CD4-positive, alpha-beta T cell treated with Interleukin-17A for 4 hours (primary cell): ENCODE measurements around the gene MTG2.

Experiments
- DNase-seq: peaks from one replicate; pipeline ENCODE4 v3.0.0-alpha.2; 2020; ENCODE audit warnings: mixed read lengths

Gene MTG2

DNA sequence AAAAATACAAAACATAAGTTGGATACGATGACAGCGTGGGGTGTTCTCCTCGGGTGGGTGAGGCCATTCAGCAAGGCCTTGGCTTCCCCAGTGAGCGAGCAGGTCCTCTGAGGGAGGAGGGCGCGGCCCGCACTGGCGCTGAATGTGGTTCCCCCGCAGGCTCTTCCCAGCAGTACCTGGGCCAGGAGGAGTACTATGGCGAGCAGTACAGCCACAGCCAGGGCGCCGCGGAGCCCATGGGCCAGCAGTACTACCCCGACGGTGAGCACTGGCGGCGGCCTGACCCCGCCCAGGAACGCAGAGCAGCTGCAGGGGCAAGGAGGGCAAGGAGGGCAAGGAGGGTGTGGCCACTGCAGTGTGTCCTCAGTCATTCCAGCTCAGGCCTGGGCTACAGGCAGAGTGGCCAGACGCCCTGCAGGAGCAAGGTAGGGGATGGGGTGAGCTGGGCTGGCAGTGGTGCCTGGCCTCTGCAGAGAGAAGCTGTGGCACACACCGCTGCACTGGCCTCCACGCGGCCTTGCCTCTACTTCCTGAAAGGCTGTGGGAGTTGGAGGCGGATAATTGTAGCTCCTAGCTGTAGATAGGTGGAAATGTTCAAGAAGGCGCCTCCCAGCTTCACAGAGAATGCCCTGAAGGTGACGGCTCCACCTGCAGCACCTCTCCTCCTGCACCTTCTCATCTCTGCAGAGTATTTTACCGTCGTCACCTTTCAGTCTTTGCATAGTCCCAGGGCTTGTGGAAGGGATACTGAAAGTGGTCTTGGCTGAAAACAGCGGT is 18.7 kb upstream of the MTG2 start:
- no peak for DNase-seq

DNA sequence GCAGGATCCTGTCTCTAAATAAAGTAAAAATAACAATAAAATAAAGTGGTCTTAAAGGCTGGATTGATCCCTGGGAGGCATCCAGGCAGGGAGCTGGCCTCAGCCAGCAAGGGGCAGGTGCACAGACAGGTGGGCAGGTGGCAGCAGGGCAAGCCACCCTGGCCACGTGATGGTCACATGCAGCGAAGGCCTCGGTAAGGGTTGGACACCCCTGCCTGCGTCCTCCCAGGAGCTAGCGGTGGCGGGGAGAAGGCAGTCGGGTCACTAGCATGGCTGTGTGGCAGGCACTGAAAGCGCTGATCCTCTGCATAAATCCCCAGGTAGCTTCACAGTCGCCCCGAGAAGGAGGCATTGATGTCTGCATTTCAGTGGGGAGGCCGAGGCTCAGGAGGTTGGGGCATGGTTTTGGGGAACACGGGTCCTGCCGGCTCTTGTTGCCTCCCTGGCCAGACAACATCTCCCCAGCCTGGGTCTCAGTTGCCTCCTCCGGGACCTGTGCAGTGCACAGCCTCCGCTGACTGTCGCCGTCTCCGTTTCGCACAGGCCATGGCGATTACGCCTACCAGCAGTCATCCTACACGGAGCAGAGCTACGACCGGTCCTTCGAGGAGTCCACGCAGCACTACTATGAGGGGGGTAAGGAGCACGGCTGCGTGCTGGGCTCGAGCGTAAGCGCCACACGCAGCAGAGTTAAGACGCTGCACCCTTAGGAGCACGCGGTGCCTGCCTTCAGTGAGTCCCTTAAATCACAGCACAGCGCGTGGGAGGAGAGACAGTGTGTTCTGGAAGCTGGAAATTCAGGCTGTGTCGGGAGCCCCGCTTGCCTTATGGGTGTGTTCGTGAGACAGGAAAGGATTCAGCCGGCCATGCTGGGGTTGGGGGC is 17.7 kb upstream of the MTG2 start:
- no peak for DNase-seq

DNA sequence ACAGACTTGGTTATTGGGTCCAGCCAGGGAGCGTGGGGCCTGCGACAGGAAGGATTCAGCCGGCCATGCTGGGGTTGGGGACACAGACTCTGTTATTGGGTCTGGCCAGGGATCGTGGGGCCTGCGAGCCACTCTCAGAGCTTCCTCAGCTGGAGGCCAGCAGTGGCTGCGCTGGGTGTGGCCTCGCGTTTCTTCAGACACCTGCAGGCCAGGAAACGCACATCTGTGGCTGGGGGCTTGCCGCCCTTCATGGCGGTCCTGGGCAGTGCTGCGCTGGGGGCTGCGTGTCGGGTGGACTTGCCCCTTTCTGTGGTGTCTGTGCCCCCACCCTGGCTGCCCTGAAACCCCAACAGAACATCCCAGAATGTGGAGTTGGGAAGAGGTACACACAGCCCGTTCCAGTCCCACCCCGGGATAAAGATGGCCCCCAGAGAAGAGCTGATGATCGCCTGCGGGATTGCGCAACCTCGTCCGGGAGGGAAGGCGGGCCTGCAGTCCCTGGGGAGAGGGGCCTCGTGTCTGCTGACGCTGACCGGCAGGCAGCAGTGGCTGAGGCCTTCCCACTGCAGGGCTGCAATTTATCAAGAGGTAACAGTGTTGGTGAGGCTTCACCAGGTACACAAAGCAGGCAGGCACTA is 16.9 kb upstream of the MTG2 start:
- DNase-seq: no peak

DNA sequence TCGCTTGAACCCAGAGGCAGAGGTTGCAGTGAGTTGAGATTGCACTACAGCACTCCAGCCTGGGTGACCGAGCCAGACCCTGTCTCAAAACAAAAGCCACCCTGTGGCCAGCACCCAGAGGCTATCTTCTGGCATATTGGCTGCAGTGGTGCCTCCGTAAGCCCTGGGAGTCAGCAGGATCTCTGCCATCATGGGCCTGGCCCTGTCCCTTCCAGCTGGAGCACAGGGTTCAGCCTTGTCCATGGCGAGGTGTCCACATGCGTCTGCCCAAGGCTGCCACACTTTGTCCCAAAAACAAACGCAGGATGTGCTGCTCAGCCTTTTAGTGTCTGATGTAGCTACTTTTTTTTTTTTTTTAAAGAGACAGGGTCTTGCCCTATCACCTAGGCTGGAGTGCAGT is 15.4 kb upstream of the MTG2 start:
- DNase-seq: no peak

DNA sequence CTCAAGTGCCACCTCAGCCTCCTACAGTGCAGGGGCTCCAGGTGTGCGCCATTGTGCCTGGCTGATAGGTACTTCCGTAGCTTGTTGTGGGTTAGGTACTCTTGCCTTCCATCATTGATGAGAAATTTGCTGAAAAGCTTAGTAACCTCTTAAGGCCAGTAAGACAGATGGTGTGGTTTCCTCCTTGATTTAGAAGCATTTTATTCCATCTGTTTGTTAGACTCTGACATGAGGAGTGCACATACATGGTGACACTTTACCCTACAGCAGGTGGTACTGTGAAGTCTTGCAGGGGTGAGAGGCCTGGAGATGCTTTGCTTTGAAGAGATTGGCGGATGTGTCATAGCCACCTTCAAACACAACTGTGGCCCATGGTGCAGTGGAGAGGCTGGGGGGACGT is 14.8 kb upstream of the MTG2 start:
- no peak for DNase-seq

DNA sequence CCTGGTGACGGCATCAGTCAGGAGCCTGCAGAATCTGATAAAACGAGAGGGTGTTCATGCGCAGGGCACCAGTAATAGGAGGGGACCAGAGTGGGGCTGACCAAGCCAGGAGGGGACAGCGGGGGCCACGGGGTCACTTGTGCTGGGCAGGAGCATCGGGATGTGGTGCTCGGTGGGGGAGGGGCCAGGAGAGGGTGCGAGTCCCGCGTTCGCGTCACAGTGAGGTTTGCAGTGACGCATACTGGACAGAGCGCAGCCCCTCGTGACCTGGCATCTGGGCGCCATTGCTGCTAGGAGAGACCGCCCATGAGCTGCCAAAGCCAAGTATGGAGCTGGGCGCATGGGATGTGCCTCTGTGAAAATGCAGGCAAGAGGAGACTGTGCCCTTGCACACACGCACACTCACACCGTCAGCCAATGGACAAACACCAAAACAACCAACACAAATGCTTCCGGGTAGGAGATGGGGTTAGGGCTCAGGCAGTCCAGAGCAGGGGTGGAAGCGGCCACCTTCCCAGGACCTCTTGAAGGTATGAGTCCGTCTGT is 13.9 kb upstream of the MTG2 start:
- DNase-seq: no peak

DNA sequence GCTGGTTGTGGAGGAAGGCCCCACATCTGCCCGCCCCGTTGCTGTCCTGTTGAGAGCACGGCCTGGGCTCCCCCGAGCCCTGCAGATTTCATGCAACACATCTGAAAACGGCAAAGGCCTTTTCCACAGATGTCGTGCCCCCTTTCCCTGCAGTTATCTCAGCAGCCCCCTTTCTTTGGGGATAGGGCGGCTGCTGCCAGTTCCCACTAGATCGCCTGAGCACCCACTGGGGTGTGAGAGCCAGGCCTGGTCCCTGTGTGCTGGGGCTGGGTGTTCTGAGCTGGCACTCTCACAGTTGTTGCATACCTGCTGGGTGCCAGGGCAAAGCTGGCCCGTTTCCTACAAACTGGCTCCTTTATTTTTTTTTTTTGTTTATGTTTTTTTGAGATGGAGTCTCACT is 12.3 kb upstream of the MTG2 start:
- DNase-seq: no peak

DNA sequence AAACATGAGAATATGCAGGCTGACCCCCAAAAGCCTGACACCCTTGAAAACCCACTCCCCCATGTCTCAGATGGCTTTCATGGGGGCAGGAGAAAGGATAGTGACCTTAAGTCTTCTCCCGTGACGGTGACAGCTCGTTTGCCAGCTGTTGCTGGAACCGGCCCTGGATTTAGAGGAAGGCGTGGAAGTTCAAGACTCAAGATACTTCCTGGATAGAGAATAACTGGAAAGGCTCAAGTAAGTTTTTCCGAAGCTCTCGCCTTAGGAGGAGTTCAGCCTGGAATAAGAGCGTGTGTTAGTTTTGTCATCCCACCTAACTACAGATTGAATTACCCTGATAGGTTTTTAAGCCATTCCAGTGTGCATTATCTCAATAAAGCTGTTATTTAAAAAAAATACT is 11.6 kb upstream of the MTG2 start:
- DNase-seq: no peak

DNA sequence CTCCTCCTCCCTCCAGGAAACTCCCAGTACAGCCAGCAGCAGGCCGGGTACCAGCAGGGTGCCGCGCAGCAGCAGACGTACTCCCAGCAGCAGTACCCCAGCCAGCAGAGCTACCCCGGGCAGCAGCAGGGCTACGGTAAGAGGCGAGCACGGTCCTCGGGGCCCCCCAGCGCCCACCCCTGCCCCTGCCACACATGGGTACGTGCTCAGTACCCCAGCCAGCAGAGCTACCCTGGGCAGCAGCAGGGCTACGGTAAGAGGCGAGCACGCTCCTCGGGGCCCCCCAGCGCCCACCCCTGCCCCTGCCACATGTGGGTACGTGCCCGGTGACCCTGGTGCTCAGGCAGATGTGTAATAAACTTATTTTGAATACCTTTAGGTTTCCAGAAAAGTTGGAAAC is 10.2 kb upstream of the MTG2 start:
- DNase-seq: no peak

DNA sequence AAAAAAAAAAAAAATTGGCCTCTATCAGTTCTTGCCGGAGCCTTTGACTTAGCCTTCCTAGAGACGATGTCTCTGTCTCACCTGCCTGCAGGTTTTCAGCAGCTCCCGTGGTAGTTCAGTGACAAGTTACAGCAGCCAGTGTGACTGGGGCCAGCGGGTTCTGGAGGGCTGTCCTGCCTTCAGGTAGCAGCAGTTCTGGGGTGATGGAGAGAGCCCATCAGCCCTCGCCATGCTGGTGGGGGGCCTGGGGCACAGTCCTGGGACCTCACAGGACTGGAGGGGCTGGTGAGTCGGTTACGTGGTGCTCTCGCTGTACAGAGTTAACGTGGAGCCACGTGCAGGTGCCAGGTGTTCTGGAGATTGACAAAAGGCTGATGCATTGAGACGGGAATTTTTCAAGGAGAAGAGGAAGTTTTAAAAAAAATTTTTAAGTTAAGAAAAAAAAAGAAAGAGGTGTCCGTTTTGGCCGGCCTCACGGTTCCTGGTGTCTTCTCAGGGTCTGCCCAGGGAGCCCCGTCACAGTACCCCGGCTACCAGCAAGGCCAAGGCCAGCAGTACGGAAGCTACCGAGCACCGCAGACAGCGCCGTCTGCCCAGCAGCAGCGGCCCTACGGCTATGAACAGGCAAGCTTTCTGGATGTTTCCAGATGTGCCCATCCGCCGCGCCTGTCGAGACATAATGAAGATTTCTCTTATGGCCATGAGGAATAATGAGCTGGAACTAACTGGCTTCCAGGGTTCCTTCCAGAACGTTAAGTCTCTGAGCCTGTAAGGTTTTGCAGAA is 8.6 kb upstream of the MTG2 start:
- no peak for DNase-seq

DNA sequence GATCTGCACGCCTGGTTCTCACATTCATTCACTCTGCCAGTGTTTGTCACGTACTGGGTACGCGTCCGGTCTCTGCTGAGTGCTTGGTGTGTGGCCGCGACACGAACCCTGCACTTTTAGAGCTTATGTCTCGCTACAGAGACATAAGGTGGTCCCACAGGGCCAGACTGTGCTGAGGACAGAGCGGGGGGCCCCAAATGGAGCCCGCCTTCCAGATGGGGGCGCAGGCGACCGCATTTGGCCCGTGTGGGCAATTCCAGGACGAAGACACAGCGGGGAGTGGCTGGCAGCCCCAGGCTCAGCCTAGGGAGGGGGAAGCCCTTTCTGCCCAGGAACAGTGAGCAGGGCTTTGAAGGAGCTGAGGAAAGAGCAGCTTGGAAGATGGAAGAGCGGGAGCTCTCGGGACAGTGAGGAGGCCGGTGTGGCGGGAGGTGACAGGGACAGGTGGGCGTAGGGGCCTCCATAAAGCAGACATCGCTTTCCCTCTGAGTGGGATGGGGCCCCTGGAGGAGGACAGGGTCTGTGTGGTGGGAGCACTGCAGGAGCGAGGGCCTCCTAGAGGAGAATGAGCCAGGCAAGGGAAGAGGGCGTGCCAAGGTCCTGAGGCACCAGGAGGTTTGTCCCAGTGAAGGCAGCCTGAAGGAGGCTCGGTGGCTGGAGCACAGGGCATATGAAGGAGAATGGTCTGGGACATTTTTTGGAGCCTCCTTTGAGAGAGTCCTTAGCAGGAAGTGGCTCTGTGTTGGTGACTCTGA is 7.8 kb upstream of the MTG2 start:
- DNase-seq: no peak

DNA sequence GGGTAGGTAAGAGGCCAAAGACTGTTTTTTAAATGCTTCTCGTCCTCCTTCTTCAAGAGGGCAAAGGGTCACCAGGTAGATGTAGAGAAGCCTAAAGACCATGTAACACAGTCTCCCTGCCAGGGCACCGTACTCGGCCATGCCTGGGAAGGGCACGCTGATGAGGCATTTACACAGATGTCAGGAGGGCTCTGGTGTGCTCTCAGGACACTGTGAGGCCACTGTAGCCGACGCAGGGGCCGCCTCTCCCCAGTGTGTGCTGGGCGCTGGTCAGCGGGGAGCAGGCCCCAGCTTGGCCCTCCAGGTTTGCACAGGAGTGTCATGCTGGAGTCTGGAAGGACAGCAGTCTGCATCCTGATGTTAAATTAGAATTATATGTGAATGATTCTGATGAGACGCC is 7.1 kb upstream of the MTG2 start:
- DNase-seq: no peak

DNA sequence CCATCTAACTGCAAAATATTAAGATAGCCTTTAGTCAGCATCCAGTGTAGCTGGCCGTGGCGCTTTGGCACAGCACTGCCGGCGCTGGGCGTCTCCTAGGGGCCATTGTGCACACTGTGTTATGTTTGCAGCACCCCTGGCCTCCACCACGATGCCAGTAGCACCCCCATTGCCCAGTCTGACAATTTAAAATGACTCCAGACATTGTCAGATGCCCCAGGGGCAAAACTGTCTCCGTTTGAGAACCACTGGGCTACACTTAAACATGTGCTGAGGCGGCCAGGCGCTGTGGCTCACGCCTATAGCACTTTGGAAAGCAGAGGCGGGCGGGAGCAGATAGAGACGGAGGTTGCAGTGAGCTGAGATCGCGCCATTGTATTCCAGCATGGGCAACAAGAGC is 6.0 kb upstream of the MTG2 start:
- DNase-seq: no peak

DNA sequence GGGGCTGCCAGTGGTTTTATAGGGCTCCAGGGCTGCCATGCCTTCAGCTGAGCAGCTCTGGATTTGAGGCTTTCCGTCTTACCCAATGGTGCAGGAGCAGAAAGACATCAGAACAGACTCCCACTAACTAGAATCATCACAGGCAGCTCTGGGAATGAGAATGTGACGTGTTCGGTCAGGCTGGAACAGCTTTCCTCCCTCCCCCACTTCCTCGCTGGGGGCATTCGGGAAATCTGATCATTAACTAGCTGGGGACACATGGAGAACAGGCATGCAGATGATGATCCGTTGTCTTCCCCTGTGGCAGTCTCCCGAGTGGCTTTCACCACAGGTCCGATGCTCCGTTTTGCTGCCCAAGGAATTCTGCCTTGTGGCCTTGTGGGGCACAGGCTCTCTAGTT is 5.5 kb upstream of the MTG2 start:
- DNase-seq: no peak

DNA sequence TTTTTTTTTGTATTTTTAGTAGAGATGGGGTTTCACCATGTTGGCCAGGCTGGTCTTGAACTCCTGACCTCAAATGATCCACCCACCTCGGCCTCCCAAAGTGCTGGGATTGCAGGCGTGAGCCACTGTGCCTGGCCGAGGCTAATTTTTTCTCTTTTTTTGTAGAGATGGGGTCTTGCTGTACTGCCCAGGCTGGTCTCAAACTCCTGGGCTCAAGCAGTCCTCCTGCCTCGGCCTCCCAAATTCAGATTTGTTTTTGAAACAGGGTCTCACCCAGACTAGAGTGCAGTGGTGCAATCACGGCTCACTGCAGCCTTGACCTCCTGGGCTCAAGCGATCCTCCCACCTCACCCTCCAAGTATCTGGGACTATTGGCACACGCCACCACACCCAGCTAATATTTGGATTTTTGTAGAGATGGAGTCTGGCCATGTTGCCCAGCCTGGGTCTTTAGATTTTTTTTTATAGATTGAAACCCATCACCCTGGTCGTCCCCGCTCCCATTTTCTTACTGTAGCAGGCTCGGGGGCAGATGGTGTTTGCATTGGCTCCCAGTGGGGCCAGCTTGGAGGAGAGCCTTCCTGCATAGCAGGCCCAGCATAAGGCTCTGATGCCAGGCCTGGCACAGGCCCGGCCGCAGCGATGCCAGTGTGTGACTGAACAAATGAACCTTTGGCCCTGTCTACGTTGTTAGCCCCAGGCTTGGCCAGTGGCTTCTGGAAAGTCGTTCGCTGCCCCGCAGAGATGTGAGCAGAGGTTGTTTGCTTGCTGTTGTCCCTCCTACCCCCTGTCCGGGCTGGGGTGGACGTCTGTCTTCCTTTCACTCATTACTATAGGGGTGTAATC is 4.3 kb upstream of the MTG2 start:
- no peak for DNase-seq

DNA sequence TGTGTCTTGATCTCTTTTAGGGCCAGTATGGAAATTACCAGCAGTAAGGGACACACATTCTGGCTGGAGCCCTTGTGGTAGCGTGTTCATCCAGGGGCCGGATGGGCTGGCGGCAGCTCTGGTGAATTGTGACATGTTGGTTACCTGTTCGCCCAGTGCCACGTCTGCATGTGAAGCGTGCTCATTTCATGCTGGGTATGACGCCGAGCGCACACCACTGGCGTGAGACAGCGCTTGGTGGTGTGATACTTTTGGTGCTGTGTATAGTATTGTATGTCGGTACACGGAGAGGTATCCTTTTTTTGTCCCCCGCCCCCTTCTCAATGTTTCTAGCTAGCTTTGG is 3.7 kb upstream of the MTG2 start:
- no peak for DNase-seq

DNA sequence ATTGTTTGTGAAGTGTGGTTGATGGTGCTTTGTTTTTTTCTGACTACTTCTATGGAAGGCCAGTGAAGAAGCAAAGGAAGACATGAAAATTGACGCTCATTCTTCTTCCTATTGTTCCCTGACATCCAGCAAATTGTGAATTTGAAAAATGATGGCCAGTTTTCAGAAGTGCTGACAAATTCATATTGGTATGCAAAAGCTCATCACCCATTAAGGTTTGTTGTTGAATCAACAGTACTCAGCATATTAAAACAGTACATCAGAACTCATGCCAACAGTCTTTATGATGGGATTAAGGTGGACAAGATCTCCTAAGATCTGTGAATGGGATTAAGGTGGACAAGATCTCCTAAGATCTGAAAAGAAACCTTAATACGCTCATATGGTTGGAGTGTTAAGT is 1.0 kb upstream of the MTG2 start:
- no peak for DNase-seq

DNA sequence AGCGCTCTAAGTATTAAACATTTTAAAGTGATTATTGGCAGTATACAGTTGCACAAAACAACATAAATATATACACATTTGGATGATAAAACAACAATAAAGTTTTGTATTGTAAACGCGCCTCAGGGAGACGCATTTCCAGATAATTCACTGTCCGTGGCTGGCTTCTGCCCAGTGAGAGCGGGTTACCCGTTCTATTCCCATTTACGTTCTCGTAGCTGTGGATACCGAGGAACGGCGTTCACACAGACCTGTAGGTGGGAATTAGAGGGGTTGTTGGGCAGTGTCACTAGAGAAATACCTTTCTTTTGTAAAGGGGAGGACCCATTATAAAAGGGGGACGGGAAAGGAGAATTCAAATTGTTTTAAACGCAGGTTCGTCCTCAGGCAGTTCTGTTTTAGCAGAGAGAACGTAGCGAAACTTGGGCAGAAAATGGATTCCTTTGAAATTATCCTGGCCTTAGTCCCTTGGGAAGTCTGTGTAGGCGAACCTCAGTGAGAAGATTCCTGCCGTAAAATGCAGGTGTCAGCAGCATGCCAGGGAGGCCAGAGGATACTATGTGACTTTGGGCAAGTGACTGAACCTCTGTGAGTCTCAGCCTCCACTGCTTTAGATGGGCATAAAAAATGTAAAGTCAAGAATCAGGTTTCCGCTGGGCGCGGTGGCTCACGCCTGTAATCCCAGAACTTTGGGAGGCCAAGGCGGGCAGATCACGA is 756 bp downstream of the MTG2 start:
- DNase-seq: no peak

DNA sequence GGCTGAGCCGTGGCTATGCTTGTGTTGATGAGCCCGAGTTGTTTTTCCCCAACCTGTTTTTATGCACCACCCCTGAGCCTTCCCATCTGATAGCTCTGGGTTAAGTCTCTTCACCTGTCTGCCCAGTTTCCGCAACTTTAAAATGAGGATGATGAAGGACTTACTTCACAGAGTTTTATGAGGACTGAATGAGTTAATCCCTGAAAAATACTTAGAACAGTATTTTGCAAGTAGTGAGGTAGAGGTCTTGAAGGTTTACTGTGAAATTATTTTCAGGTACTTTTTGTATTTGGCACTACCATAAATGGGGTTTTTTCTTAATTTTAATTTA is 3.2 kb downstream of the MTG2 start:
- DNase-seq: no peak
